Fibroblast of the aortic adventitia (primary cell): ENCODE measurements around the gene VIPR2. TPM values are rescaled to one million over a fixed set of nuclear protein-coding genes. Genes with fewer than 3 reads are reported as not detected.

Source experiments
- DNase-seq: peaks from one replicate; pipeline ENCODE4 v3.0.0-alpha.2; 2010; ENCODE audit warnings: low read depth
- H3K4me3 ChIP-seq: 2 replicates; pipeline ENCODE4 v1.5.1; 2011; ENCODE audit warnings: low read depth, mild to moderate bottlenecking, control low read depth, low read length, moderate library complexity
- CTCF ChIP-seq: IDR thresholded peaks from 2 replicates; pipeline ENCODE4 v1.5.1; 2011; ENCODE audit warnings: mild to moderate bottlenecking, low read length, control low read depth, inconsistent platforms; ENCODE audit not compliant: insufficient read depth
- total RNA-seq: library from RNA; depleted of rRNA; stranded (reverse); fragments of >200 nt; gene quantifications from 2 replicates; pipeline ENCODE4 v1.2.3, GENCODE V29; 2012; ENCODE audit warnings: low replicate concordance

Gene VIPR2
- total RNA-seq, 1 donor: not detected

- DNase-seq: no peak
- no peak for TF ChIP-seq CTCF
- H3K4me3 ChIP-seq: no peak overlapping the region
These were observed 3.5 kb downstream of the VIPR2 start for GRCh38 chr7:159141167-159141566.

GRCh38 chr7:159140170-159140910 lies 4.3 kb downstream of the VIPR2 start:
- no peak for DNase-seq
- no peak overlapping the region for H3K4me3 ChIP-seq
- TF ChIP-seq CTCF: no peak

GRCh38 chr7:159139639-159140038 lies 5.0 kb downstream of the VIPR2 start:
- no peak for DNase-seq
- no peak for TF ChIP-seq CTCF
- no peak overlapping the region for H3K4me3 ChIP-seq

GRCh38 chr7:159139202-159139601 lies 5.5 kb downstream of the VIPR2 start:
- no peak overlapping the region for H3K4me3 ChIP-seq
- TF ChIP-seq CTCF: no peak
- DNase-seq: no peak

- no peak for DNase-seq
- no peak overlapping the region for H3K4me3 ChIP-seq
- no peak for TF ChIP-seq CTCF
These were observed 6.2 kb downstream of the VIPR2 start for GRCh38 chr7:159138508-159138907.

GRCh38 chr7:159137906-159138305 lies 6.8 kb downstream of the VIPR2 start:
- no peak for TF ChIP-seq CTCF
- no peak overlapping the region for H3K4me3 ChIP-seq
- no peak for DNase-seq

GRCh38 chr7:159136846-159137245 lies 7.8 kb downstream of the VIPR2 start:
- TF ChIP-seq CTCF: no peak
- H3K4me3 ChIP-seq: no peak overlapping the region
- no peak for DNase-seq
